HG02870 (cell line): Measurements from ENCODE around the gene POLA2.
"Not testable (repeated sequence)": the region's sequence is repeated elsewhere in the genome, so short reads cannot be mapped to it uniquely, and the experiment has no call there.

Experiments
- ATAC-seq: cut with Tn5 transposase; IDR thresholded peaks from one replicate; pipeline ENCODE4 v1.9.1; 2021; ENCODE audit warnings: mild to moderate bottlenecking, moderate library complexity; ENCODE audit not compliant: unreplicated experiment

Gene POLA2, protein sequence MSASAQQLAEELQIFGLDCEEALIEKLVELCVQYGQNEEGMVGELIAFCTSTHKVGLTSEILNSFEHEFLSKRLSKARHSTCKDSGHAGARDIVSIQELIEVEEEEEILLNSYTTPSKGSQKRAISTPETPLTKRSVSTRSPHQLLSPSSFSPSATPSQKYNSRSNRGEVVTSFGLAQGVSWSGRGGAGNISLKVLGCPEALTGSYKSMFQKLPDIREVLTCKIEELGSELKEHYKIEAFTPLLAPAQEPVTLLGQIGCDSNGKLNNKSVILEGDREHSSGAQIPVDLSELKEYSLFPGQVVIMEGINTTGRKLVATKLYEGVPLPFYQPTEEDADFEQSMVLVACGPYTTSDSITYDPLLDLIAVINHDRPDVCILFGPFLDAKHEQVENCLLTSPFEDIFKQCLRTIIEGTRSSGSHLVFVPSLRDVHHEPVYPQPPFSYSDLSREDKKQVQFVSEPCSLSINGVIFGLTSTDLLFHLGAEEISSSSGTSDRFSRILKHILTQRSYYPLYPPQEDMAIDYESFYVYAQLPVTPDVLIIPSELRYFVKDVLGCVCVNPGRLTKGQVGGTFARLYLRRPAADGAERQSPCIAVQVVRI

DNA sequence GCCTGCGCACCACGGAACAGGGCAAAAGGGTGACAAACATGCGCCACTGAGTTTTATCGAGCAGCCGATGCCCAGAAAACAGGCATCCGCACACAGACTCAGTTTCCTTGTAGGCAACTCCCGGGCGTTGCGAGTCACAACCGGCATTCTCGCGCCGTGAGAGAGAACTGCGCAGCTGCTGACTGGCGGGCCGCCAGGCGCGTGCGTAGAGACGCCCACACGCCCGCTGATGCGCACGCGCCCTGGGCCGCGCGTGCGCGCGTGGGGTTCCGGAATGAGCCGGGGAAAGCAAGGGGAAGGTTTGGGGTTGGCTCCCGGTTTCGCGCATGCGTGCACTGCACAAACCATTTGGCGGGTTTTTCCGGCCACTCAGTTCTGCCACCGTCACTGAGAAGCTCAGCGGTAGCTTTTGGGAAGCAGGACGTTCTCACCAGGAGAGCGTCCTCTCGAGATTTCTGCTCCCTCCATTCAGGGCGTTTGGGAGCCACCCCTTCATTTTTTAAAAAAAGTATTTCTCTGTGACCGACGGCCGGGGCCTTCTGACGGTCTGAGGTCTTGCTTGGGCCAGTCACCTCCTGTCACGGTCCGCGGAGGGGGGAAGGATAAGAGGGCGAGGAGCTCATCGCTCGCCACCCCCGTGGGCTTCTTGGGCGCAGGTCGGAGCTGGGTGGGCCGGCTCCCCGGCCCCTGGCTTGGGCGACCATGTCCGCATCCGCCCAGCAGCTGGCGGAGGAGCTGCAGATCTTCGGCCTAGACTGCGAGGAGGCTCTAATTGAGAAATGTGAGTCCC lies at the start of gene POLA2:
Gene POLA2 (plus strand): TSS at position 372 of the 790 bp plus-strand sequence. CDS start 331 bp downstream, at position 703.
- peak; percentile 91 for ATAC-seq

DNA sequence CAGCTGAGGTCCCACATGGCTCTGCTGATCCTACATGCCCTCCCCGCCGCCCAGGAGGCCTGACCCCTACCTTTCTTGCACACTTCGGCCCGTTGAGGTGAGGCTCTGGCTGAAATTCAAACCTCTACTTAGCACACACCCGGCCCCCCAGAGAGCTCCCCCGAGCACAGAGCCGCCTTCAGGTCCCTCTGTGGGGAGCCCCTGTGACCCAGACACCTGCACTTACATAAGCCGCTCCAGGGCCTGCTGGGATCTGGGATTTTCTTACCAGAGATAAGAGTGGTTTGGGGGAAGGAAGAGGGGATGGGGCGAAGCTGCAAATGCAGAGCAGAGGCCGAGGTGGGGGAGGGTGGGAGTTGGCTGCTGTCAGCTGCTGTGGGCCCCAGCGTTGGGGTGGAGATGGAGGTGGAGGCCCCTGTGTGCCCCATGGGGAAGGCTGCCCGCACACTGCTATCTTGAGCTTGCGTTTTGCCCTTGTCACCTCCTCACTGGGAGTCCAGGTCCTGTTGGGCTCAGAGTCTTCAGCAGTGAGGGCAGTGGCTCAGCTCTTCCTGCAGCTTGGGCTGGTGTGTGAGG lies 49.4 kb upstream of the POLA2 start:
- no peak for ATAC-seq

DNA sequence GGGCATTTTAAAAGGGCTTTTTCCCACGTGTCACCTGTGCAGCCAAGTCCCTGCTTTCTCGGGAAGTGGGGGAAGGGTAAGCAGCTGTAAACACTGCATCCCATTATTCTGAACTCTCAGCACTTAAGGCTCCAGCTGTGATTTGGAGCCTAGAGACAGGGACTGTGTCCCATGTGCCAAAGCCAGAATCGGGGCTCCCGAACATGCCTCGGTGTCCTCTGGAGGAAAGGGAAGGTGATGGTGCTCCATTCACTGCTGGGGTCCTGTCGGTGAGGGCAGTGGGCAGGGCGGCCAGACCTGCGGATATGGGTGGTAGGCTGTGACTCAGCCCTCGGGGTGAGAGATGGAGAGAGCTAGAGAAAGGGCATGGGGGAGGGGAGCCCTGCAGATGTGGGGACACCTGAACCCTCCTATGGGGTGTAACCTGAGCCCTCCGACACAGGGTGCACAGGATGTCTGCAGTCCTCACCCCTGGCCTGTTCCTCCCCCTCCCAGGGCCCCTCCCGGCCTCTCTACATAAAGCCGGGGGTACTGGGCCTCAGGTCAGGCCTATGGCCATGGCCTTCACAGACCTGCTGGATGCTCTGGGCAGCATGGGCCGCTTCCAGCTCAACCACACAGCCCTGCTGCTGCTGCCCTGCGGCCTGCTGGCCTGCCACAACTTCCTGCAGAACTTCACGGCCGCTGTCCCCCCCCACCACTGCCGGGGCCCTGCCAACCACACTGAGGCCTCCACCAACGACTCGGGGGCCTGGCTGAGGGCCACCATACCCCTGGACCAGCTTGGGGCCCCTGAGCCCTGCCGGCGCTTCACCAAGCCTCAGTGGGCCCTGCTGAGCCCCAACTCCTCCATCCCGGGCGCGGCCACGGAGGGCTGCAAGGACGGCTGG lies 48.2 kb upstream of the POLA2 start:
- ATAC-seq: no peak

DNA sequence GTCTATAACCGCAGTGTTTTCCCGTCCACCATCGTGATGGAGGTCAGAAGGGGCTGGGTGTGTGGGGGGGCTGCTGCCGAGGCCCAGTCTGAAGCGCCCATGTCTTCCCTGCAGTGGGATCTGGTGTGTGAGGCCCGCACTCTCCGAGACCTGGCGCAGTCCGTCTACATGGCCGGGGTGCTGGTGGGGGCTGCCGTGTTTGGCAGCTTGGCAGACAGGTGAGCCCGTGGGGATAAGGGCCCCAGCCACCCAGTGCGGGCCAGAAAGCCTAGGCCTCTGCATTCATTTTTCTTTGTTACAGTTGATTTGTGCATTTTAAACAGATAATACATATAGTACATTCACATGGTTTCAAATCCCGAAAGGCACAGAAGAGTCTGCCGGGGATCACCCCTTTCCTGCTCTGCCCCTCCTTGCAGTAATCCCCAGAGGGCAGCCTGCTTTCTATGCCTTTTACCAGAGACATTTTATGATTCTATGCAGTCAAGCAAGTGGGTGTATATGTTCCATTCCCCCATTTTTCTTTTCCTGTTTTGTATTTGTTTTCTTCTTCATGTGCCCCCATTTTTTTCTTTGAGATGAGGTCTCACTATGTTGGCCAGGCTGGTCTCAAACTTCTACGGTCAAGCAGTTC lies 47.4 kb upstream of the POLA2 start:
- ATAC-seq: no peak

DNA sequence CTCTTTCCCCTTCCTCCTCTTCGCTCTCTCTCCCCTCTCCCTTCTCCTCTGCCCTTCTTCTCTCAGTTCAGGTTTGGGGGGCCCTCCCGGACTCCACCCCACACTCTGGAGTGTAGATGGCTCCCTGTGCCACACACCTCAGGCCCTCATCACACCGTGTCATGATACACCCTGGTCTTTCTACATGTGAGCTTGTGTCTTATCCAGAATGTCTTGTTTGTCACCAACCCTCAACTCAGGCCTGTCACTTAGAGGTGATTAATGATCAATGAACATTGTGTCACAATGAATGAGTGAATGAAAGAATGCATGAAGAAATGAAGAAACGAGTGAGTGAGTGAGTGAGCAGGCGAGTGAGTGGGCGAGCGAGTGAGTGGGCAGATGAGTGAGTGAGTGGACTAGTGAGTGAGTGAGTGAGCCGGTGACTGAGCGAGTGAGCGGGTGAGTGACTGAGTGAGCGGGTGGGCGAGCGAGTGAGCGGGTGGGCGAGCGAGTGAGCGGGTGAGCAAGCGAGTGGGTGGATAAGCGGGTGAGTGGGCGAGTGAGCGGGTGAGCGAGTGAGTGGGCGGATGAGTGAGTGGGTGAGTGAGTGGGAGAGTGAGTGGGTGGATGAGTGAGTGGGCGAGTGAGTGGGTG lies 46.2 kb upstream of the POLA2 start:
- ATAC-seq: no peak

DNA sequence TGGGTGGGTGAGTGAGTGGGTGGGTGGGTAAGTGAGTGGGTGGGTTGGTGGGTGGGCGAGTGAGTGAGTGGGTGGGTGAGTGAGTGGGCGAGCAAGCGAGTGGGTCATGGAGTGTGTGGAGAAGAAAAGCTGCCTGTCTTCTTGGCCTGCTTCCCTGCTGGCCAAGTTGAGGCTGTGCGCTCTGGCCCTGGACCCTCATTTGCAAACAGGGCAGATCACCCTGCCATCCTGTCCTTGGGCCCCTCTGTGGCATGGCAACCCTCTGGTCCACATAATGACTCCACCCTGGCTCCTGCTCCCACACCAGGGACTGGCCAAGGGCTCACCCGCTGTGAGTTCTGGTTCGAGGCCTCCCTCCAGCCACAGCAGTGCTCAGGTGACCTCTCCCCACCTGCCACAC lies 44.9 kb upstream of the POLA2 start:
- ATAC-seq: no peak

DNA sequence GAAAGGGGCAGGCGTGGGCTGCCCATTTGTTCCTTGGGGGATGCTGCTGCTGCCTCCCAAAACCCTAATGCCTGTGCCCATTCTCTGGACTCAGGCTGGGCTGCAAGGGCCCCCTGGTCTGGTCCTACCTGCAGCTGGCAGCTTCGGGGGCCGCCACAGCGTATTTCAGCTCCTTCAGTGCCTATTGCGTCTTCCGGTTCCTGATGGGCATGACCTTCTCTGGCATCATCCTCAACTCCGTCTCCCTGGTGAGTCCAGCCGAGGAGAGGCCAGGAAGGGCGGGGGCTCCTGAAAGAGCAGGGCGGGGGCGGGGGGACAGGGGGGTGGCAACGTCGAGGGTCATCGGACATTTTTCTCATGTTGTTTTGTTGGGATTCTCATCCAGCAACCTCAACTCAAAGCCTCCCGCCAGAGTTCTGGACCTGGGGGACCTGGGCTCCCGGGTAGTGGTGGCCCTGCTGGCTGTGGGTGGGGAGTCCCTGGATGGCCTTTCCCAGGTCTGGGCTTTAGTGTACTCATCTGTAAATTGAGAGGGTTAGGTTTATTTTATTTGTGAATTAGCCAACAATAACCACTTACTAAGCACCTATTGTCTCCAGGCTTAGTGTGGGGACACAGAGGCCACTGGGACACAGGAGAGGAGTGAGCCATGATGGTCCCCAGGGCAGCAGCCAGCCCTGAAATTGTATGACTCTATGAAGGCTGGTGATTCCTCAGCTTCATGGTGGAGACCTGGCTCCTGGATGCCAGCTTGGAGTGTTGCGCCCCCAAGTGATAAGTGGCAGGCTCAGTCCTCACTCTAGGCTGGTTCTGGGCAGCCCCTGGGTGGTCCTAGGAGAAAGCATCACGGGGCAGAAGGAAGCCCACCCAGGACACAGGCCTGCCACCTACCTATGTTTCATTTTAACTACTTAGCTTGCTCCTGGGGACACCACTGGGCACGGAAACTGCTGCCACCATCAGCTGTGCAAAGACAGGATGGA lies 44.0 kb upstream of the POLA2 start:
- ATAC-seq: no peak

DNA sequence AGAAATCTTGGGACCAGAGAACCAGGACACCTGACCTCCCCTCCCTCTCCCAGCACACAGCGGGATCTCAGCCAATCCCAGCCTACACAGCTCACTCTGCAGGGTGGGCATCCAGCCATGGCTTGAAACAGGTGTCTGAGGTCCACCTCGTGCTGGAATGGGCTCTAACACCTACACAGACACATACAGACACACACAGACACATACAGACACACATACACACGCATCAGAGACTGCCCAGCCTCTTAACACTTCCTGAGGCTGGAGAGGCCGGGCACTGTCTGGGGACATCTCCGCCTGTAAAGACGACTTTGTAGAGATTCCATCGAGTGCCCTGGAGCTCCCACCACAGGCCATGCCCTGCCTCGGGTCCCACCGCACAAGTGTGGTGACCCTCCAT lies 43.3 kb upstream of the POLA2 start:
- no peak for ATAC-seq

DNA sequence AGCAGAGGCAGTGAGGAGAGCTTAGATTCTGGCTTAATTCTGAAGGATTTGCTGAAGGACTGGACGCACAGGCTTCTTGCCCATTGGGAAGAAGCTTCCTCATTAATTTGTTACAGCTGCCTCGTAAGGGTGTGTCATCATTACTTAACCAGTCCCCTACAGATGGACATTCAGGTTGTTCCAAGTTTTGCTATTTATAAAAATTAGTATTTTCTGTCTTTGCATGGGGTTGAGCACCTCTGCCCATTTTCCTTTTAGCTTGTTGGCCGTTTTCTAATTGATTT lies 41.9 kb upstream of the POLA2 start:
- ATAC-seq: no peak

DNA sequence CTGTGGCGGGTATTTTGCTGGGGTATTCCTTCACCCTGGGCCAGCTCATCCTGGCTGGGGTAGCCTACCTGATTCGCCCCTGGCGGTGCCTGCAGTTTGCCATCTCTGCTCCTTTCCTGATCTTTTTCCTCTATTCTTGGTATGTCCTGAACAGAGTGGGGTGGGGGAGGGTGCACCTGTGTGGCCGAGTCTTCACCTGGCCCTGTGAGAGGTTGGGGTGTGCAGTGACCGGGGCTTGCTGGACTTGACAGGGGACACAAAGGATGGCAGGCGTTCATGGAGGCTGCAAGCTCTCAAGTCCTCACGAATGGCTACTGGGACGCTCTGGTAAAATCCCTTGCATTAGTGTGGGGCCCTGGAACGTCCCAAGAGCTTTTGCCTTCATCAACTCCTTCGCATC lies 40.7 kb upstream of the POLA2 start:
- no peak for ATAC-seq

DNA sequence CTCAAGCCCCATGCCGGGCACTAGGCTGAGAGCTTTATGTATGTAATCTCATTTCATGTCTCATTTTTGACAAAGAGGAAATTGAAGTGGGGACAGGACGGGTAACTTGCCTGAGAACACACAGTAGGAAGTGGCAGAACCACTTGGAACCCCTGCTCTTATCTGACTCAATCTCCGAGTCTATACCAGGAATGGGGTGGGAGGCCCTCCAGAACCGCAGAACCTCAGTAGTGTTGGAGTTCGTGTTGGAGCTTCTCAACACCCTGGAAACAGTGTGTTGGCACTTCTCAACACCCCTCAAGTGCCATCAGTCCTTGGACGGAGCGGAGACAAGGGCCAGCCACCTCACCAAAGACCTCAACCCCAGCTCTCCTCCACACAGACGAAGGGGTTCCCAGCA lies 38.8 kb upstream of the POLA2 start:
- ATAC-seq: no peak

DNA sequence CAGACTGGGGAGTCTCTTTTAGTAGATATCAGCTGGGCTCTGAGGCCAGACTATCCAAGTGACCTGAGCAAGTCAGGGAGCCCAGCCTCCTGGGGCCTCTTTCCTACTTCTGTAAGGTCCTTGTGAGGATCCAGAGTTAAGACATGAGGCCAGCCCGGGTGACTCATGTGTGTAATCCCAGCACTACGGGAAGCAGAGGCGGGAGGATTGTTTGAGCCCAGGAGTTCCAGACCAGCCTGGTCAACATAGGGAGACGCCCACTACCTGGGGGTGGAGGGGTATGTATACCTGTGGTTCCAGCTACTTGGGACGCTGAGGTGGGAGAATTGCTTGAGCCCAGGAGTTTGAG lies 36.9 kb upstream of the POLA2 start:
- no peak for ATAC-seq

DNA sequence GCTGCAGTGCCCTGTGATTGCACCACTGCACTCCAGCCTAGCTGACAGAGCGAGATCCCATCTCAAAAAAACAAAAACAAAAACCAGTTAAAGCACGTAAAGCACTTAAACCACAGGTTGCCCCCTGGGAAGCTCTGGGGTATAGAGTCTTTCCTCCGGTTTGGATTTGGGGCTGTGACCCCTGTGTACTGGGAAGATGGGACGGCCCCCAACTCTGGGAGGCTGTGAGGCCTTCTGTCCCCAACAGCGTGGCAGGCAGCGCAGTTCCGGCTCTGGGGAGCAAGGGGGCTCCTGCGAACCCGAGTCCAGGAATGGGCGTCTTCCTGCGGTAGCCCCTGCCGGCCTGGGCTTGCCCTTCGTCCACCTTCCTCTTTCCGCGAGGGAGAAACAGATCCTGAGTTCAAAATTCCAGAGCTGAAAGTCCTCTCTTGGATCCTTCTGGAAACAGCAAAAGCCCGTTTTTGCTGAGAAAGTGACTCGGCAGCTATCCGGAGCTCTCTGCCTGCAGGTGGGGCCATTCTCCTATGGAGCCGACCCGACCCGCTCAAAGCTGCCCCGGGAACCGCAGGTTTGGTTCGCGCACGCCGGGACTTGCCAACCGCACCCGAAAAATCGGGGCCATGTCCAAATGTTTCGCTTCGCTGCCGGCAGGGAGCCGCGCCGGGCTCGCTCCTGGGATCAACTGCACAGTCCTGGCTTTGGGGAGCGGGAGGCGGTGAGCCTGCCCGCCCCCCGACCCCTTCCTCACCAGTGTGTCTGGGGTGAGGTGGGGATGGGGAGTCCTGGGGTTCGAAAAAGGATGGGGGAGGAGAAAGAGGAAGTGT lies 36.3 kb upstream of the POLA2 start:
- ATAC-seq: no peak

DNA sequence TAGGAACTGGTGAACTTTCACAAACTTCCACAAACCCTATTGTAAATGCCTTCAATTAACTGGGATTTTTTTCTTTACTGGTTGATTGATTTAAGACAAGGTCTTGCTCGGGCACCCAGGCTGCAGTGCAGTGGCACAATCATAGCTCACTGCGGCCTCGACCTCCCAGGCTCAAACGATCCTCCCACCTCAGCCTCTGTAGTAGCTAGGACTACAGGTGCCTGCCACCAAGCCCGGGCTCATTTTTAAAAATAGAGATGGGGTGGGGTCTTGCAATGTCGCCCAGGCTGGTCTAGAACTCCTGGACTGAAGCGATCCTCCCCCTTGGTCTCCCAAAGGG lies 35.7 kb upstream of the POLA2 start:
- ATAC-seq: no peak

DNA sequence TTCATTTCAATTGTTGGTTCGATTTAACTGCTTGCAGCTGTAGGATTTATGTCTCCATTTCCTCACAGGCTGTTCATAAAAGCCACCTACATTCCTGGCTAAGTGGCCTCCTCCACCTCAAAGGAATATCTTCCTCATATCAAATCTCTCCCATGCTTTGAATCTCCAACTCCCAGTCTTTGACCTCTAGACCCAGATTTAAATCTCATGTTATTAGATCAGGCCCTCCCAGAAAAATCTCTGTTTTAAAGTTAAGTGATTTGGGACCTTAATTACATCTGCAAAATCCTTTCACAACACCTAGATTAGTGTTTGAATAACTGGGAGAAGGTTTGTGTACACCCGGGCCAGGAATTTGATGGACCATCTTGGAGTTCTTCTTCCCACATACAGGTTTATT lies 33.9 kb upstream of the POLA2 start:
- no peak for ATAC-seq

DNA sequence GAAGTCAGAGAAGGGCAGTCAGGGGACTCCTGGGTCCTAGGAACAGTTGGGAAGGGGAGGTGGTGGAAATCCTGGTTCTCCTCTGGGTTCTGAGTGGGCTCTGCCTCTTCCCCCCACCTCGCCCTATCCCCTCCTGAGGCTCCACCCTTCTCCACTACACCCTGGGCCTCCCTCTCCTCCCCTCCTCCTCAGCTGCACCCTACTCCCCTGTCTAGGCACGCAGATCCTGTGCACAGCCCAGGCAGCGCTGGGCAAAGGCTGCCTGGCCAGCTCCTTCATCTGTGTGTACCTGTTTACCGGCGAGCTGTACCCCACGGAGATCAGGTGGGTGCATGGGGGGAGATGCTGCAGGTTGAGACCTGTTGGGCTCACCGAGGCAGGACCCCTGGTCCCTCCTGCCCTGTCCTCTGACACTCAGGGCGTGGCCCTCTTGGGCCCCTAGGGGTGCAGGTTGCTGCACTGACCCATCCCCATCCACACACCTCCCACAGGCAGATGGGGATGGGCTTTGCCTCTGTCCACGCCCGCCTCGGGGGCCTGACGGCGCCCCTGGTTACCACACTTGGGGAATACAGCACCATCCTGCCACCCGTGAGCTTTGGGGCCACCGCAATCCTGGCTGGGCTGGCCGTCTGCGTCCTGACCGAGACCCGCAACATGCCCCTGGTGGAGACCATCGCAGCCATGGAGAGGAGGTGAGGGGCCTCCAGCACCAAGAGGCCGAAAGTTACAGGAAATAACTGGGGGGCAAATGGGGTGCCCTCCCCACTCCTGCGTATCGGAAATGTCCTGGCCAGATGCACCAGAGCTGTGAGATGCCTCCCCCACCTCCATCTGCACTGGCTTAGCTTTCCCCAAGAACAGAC lies 25.3 kb upstream of the POLA2 start:
- no peak for ATAC-seq

DNA sequence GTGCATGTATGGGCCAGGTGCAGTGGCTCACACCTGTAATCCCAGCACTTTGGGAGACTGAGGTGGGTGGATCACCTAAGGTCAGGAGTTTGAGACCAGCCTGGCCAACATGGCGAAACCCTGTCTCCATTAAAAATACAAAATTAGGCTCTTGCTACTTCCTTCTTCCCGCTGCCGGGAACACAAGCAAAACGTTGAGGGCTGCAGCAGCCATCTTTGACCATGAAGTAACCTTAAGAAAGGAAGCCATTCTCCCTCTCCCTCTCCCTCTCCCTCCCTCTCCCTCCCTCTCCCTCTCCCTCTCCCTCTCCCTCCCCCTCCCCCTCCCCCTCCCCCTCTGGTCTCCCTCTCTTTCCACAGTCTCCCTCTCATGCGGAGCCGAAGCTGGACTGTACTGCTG lies 23.5 kb upstream of the POLA2 start:
- ATAC-seq: not testable (repeated sequence)
